Endothelial cell of umbilical vein (primary cell): Measurements from ENCODE around the gene MORC2. TPM values are rescaled to one million over a fixed set of nuclear protein-coding genes. Genes with fewer than 3 reads are reported as not detected.

Source experiments
- BruUV-seq: library from RNA; stranded (reverse); fragments of 400-500 nt; replicated peaks from 2 replicates; lab custom pipeline; 2021; lab: Mats Ljungman, UMichigan
- CTCF ChIA-PET: fragments of 300-600, 350-600 bp; sonication (Branson Sonifier 250); formaldehyde crosslinking; loops from one replicate; lab custom pipeline; 2021; ENCODE audit warnings: antibody characterized with exemption, inconsistent platforms; lab: Charles Lee
- POLR2A ChIA-PET: fragments of 300-600, 350-600 bp; sonication (Branson Sonifier 250); formaldehyde crosslinking; loops from one replicate; lab custom pipeline; 2021; ENCODE audit warnings: antibody characterized with exemption, inconsistent platforms; lab: Charles Lee
- DNase-seq: peaks from one replicate; pipeline ENCODE4 v3.0.0-alpha.2; 2011; ENCODE audit warnings: low read depth, low spot score
- FAIRE-seq: peaks from 2 replicates; lab custom pipeline; 2011; peaks lifted over from hg19 to GRCh38; lab: Jason Lieb, UNC
- H2AFZ ChIP-seq: 2 replicates; pipeline ENCODE4 v1.6.0; 2012; ENCODE audit warnings: low read depth, low read length, control low read depth, inconsistent platforms
- H3K27ac ChIP-seq: 2 replicates; pipeline ENCODE4 v1.5.1; 2011; ENCODE audit warnings: low read depth, mild to moderate bottlenecking, control low read depth, low read length, moderate library complexity; ENCODE audit not compliant: insufficient read depth
- H3K27me3 ChIP-seq, 2 experiments: 2 replicates each; pipeline versions ENCODE4 v1.6.0 to v1.6.1; 2011; ENCODE audit warnings: low read length in 2 of 2, mixed read lengths in 1 of 2; ENCODE audit not compliant: control insufficient read depth in 2 of 2, insufficient read depth in 2 of 2
- H3K36me3 ChIP-seq, 2 experiments: 2 replicates in 1 of 2; 3 replicates in 1 of 2; pipeline ENCODE4 v1.5.1; 2011; ENCODE audit warnings: low read length in 2 of 2, mild to moderate bottlenecking in 1 of 2, moderate library complexity in 1 of 2; ENCODE audit not compliant: control insufficient read depth in 2 of 2, insufficient read depth in 2 of 2; ENCODE audit errors: extremely low read depth in 1 of 2
- H3K4me1 ChIP-seq: 3 replicates; pipeline ENCODE4 v1.5.1; 2011; ENCODE audit warnings: mild to moderate bottlenecking, low read length; ENCODE audit not compliant: control insufficient read depth, insufficient read depth; ENCODE audit errors: extremely low read depth
- H3K4me2 ChIP-seq: 2 replicates; pipeline ENCODE4 v1.6.1; 2011; ENCODE audit warnings: low read length, control low read depth, mixed read lengths; ENCODE audit not compliant: insufficient read depth
- H3K4me3 ChIP-seq, 3 experiments: fragments of 200-600 bp in 1 of 3; sonication (generic), shearing (Covaris generic) in 1 of 3; replicated peaks in 1 of 3; 2 replicates each; pipeline ENCODE4 v1.5.1; 2011 to 2016; ENCODE audit warnings: control low read depth in 3 of 3, low read length in 3 of 3, mild to moderate bottlenecking in 2 of 3, inconsistent platforms in 1 of 3, low read depth in 1 of 3, moderate library complexity in 1 of 3; ENCODE audit not compliant: insufficient read depth in 1 of 3
- H3K79me2 ChIP-seq: 2 replicates; pipeline ENCODE4 v1.6.0; 2012; ENCODE audit warnings: low read length, inconsistent platforms; ENCODE audit not compliant: control insufficient read depth, insufficient read depth
- H3K9ac ChIP-seq: replicated peaks from 2 replicates; pipeline ENCODE3; 2011; ENCODE audit warnings: low read length, control low read depth; ENCODE audit not compliant: insufficient read depth; ENCODE audit errors: extremely low read depth
- H3K9me1 ChIP-seq: replicated peaks from 3 replicates; pipeline ENCODE4 v1.6.0; 2011; ENCODE audit warnings: mild to moderate bottlenecking, low read length; ENCODE audit not compliant: control insufficient read depth, insufficient read depth; ENCODE audit errors: extremely low read depth
- H3K9me3 ChIP-seq: replicated peaks from 2 replicates; pipeline ENCODE4 v1.5.1; 2012; ENCODE audit warnings: low read length, inconsistent platforms; ENCODE audit not compliant: control insufficient read depth, insufficient read depth
- H4K20me1 ChIP-seq: replicated peaks from 2 replicates; pipeline ENCODE3; 2011; ENCODE audit warnings: mild to moderate bottlenecking, low read length; ENCODE audit not compliant: control insufficient read depth, insufficient read depth; ENCODE audit errors: extremely low read depth
- CTCF ChIP-seq, 2 donors: IDR thresholded peaks; 1 replicate in 1 of 2; 2 replicates in 1 of 2; pipeline ENCODE4 v1.5.1; 2011; ENCODE audit warnings: low read length in 2 of 2, mild to moderate bottlenecking in 2 of 2, moderate library complexity in 2 of 2, control low read depth in 1 of 2, inconsistent platforms in 1 of 2, low read depth in 1 of 2; ENCODE audit not compliant: insufficient read depth in 1 of 2; ENCODE audit errors: extremely low read depth in 1 of 2
- EZH2 ChIP-seq: IDR thresholded peaks from 2 replicates; pipeline ENCODE4 v1.6.1; 2012; ENCODE audit warnings: borderline replicate concordance, low read depth, mild to moderate bottlenecking, moderate library complexity, low read length, inconsistent platforms; ENCODE audit not compliant: severe bottlenecking
- FOS ChIP-seq: IDR thresholded peaks from 2 replicates; pipeline ENCODE4 v1.6.1; 2011; ENCODE audit warnings: mild to moderate bottlenecking, low read length, moderate library complexity, borderline replicate concordance; ENCODE audit not compliant: insufficient read depth
- GATA2 ChIP-seq: IDR thresholded peaks from 2 replicates; pipeline ENCODE4 v1.7.0; 2011; ENCODE audit warnings: low read depth, mild to moderate bottlenecking, moderate library complexity, mixed read lengths, low read length; ENCODE audit not compliant: insufficient read length, insufficient read depth
- JUN ChIP-seq: IDR thresholded peaks from 2 replicates; pipeline ENCODE4 v1.6.1; 2011; ENCODE audit warnings: borderline replicate concordance, low read depth; ENCODE audit not compliant: insufficient read length, insufficient read depth
- MAX ChIP-seq: IDR thresholded peaks from 2 replicates; pipeline ENCODE4 v1.6.1; 2011; ENCODE audit not compliant: insufficient read depth, insufficient read length
- MYC ChIP-seq: IDR thresholded peaks from one replicate; pipeline ENCODE4 v1.6.1; 2011; ENCODE audit warnings: mild to moderate bottlenecking, low read depth, low read length
- POLR2A ChIP-seq: IDR thresholded peaks from 2 replicates; pipeline ENCODE4 v1.6.1; 2012; ENCODE audit warnings: low read depth, mild to moderate bottlenecking, control low read depth, low read length
- POLR2AphosphoS5 ChIP-seq: IDR thresholded peaks from 2 replicates; pipeline ENCODE4 v1.6.1; 2012; ENCODE audit warnings: low read depth, mild to moderate bottlenecking, control low read depth, low read length, moderate library complexity; ENCODE audit not compliant: insufficient read depth
- dilution Hi-C: fragments of 300-500 bp; cut with MboI; formaldehyde crosslinking; loops from one replicate; pipeline ENCODE4 v1.15.0; 2019; ENCODE audit warnings: low sequenced_read_pairs; ENCODE audit not compliant: extremely low pct_ligation_motif_present
- intact Hi-C: fragments of 100-400 bp; cut with micrococcal nuclease; formaldehyde crosslinking; loops from one replicate; pipeline ENCODE4 v1.10.0; 2022
- polyA plus RNA-seq, 4 experiments: library from polyadenylated mRNA; depleted of rRNA in 3 of 4; stranded (reverse) in 3 of 4; unstranded in 1 of 4; fragments of >200 nt; gene quantifications; 2 replicates each; pipeline versions ENCODE4 v1.2.1 to v1.2.3, GENCODE V29; 2011 to 2012; ENCODE audit warnings: missing spikeins in 1 of 4
- total RNA-seq: library from RNA; stranded (reverse); gene quantifications from 2 replicates; pipeline ENCODE4 v1.2.3, GENCODE V29; 2021

MORC2 gene
- total and polyA plus RNA-seq, 2 donors (not counting 3 experiments of a cell fraction or from before 2014, with no cell fraction given): 11.6 to 34.7 TPM

- Histone ChIP-seq H3K27ac (no peak overlapping the region), H3K4me1 (no peaks in the 10 kb centered on the region), H3K36me3 (no peaks in the 10 kb centered on the region), H4K20me1 (no peaks in the 10 kb centered on the region), H3K27me3 (no peaks in the 10 kb centered on the region), H2AFZ (no peak overlapping the region), H3K9me1 (no peaks in the 10 kb centered on the region), H3K79me2 (no peaks in the 10 kb centered on the region), H3K4me2 (no peak overlapping the region), H3K9me3 (no peaks in the 10 kb centered on the region), H3K4me3 (no peak overlapping the region), H3K9ac (no peak overlapping the region)
- dilution Hi-C loops (no loop called here), intact Hi-C loops (no loop called here)
- no TSS peak for BruUV-seq
- DNase-seq (no peak), FAIRE-seq (no peak)
- TF ChIP-seq FOS (no peak), GATA2 (no peak), POLR2A (no peak), MYC (no peak), CTCF (IDR thresholded peaks at IDR 0.05; ENCODE audit: extremely low read depth in 1 of 2, insufficient read depth in 1 of 2, low read depth in 1 of 2, low read length in 2 of 2) (no peak), JUN (no peak), POLR2AphosphoS5 (no peak), EZH2 (no peak), MAX (no peak)
- CTCF ChIA-PET: interaction anchor here (1.3 kb wide), 1 partner anchor 10 kb away, joined by 5 read pairs; no protein-coding TSS in a partner anchor
- POLR2A ChIA-PET: no interaction called here
Measured at GRCh38 chr22:30879415-30879797, 89.2 kb downstream of the MORC2 start.
